SK-N-MC (cell line): ENCODE data around the gene SAMD11.

ENCODE experiments used
- EZH2 ChIP-seq: fragments of 200-600 bp; sonication (generic); IDR thresholded peaks from one replicate; pipeline ENCODE4 v1.6.1; 2017; ENCODE audit warnings: antibody characterized with exemption
- FOXP2 ChIP-seq: optimal IDR thresholded peaks from 2 replicates; pipeline ENCODE3; 2011; ENCODE audit warnings: mild to moderate bottlenecking, moderate library complexity; ENCODE audit not compliant: insufficient read depth; ENCODE audit errors: extremely low read length, control extremely low read depth
- POLR2AphosphoS5 ChIP-seq: IDR thresholded peaks from 2 replicates; pipeline ENCODE4 v1.6.1; 2012; ENCODE audit warnings: mild to moderate bottlenecking, low read depth, low read length, borderline replicate concordance

DNA sequence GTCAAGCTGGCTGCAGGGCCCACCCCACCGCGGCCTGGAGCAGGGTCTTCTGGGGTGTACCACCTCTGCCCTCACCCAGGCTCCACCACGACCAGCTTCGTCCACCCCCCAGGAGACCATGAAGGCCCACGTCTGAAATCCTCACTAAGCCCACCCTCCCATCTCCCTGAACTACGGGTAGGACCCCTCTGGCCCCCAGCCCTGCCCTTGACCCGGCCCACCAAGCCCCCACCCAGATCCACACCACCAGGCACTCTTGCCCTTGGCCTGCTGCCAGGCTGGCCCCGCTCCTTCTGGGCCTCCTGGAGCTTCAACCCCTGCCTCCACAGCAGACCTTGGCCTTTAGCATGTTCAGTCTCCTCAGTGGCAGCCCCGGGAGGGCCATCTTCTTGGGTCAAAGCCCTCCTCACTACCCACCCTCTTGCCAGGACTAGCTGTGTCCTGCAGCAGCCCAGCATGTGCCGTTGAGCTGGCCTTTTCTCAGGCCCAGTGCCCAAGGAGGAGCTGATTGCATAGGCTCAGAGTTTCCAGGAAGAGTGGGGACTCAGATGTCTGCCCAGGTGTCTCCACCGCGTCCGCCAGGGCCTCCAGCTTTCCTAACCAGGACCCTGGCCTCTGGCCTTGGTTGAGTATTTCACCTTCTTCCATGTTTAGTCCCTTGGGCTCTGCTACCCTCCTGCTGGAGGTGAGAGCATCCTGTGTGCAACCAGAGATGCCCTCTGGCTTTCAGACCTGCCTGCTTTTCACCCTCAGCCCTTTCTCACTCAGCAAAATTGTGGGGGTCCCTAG is 17.7 kb upstream of the SAMD11 start:
- TF ChIP-seq EZH2 (no peak), POLR2AphosphoS5 (no peak), FOXP2 (no peak)
